Activated CD4-positive, alpha-beta memory T cell treated with anti-CD3 and anti-CD28 coated beads for 36 hours (primary cell): ENCODE measurements around the gene BRSK2. TPM values are rescaled to one million over a fixed set of nuclear protein-coding genes. Genes with fewer than 3 reads are reported as not detected.

Source experiments
- CTCF ChIA-PET: fragments of 350-600 bp; sonication (Branson Sonifier 250); formaldehyde crosslinking; loops from one replicate; lab custom pipeline; 2021; ENCODE audit warnings: antibody characterized with exemption, inconsistent platforms; lab: Charles Lee
- POLR2A ChIA-PET: fragments of 350-600 bp; sonication (Branson Sonifier 250); formaldehyde crosslinking; loops from one replicate; lab custom pipeline; 2021; ENCODE audit warnings: antibody characterized with exemption; lab: Charles Lee
- DNase-seq: peaks from one replicate; pipeline ENCODE4 v3.0.0-alpha.2; 2020
- H3K27ac Mint-ChIP-seq: one replicate; pipeline ENCODE4 v1.8.0; 2021; ENCODE audit warnings: mixed read lengths
- H3K27me3 Mint-ChIP-seq: one replicate; pipeline ENCODE4 v1.8.0; 2021; ENCODE audit warnings: mixed read lengths
- H3K36me3 Mint-ChIP-seq: one replicate; pipeline ENCODE4 v1.8.0; 2021; ENCODE audit warnings: mixed read lengths
- H3K4me1 Mint-ChIP-seq: one replicate; pipeline ENCODE4 v1.8.0; 2021; ENCODE audit warnings: low read depth, mixed read lengths
- H3K4me3 Mint-ChIP-seq: one replicate; pipeline ENCODE4 v1.8.0; 2021; ENCODE audit warnings: mild to moderate bottlenecking, mixed read lengths
- H3K9me3 Mint-ChIP-seq: one replicate; pipeline ENCODE4 v1.8.0; 2021; ENCODE audit warnings: mixed read lengths
- intact Hi-C: fragments of 100-400 bp; cut with micrococcal nuclease; formaldehyde crosslinking; loops from one replicate; pipeline ENCODE4 v1.15.1; 2023
- total RNA-seq, 2 experiments: library from RNA; stranded (reverse); gene quantifications; one replicate each; pipeline ENCODE4 v1.2.3, GENCODE V29; 2021

BRSK2 gene
- total RNA-seq, 2 experiments from 2014 or later = 0.46 to 0.64 TPM

DNA sequence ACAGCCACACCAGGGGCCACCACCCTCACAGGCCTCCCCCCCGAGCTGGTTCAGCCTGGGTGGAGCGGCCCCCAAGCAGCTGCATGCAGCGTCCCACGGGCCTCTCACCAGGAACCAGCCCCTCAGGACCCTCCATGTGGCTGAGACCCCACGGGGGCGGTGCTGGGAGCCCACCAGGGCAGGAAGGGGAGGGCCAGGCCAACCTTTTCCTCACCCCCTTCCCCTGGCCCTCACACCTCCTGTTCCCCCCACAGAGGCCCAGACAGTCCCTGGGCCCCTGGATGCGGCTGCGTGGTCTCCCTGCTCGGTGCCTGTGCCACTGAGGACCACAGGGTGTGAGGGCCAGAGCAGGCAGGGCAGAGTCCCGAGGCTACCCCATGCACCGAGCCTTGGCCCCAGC is 50.3 kb downstream of the BRSK2 start:
- no peak for DNase-seq
- no peaks in the 10 kb centered on the region for H3K4me1 Mint-ChIP-seq
- no peak overlapping the region for H3K4me3 Mint-ChIP-seq
- intact Hi-C loops = no loop called here
- peaks cover 2% of the 10 kb centered on the region for H3K27me3 Mint-ChIP-seq
- H3K9me3 Mint-ChIP-seq = no peaks in the 10 kb centered on the region
- CTCF ChIA-PET = no interaction called here
- POLR2A ChIA-PET = no interaction called here
- H3K27ac Mint-ChIP-seq = no peak overlapping the region
- H3K36me3 Mint-ChIP-seq = no peaks in the 10 kb centered on the region

DNA sequence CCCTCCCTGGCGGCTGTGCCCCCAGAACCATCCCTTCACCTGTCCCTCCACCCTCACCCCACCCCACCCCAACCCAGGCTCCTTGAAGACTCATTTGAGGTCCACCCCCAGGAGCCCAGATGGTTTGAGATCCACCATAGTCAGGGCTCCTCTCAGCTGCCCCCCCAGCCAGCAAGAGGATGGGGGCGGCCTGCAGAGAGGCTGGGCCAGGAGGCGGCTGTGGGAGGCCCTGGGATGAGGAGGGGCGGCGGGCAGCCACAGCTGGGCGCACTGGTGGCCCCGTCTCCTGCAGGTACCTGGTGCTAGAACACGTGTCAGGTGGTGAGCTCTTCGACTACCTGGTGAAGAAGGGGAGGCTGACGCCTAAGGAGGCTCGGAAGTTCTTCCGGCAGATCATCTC is 50.8 kb downstream of the BRSK2 start:
- H3K9me3 Mint-ChIP-seq = no peaks in the 10 kb centered on the region
- no peak overlapping the region for H3K4me3 Mint-ChIP-seq
- intact Hi-C loops = no loop called here
- H3K36me3 Mint-ChIP-seq = no peaks in the 10 kb centered on the region
- CTCF ChIA-PET = interaction anchor here (0.6 kb wide), 1 partner anchor 298 kb away, joined by 3 read pairs; no protein-coding TSS in a partner anchor
- H3K27ac Mint-ChIP-seq = no peak overlapping the region
- no peaks in the 10 kb centered on the region for H3K4me1 Mint-ChIP-seq
- DNase-seq = no peak
- POLR2A ChIA-PET = no interaction called here
- H3K27me3 Mint-ChIP-seq = peaks cover 2% of the 10 kb centered on the region

DNA sequence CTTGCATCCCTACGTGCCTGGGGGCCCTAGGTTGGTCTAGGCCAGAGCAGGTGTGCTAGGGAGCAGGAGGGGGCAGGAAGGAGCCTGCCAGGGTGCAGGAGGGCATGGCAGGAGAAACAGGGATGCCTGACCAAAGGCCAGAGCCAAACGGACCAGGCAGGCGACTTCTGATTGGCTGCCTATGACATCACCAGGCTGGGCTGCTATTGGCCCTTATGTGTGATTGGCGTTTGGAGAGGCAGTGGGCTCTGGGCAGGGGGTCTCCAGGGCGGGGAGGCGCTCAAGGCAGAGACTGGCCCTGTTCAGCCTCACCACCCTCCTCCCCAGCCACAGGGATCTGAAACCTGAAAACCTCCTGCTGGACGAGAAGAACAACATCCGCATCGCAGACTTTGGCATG is 52.4 kb downstream of the BRSK2 start:
- intact Hi-C loops = no loop called here
- ChIA-PET CTCF (no interaction called here), POLR2A (no interaction called here)
- H3K9me3 Mint-ChIP-seq = no peaks in the 10 kb centered on the region
- no peaks in the 10 kb centered on the region for H3K4me1 Mint-ChIP-seq
- H3K4me3 Mint-ChIP-seq = no peak overlapping the region
- no peak for DNase-seq
- H3K27ac Mint-ChIP-seq = no peak overlapping the region
- H3K27me3 Mint-ChIP-seq = peaks cover 2% of the 10 kb centered on the region
- H3K36me3 Mint-ChIP-seq = no peaks in the 10 kb centered on the region

DNA sequence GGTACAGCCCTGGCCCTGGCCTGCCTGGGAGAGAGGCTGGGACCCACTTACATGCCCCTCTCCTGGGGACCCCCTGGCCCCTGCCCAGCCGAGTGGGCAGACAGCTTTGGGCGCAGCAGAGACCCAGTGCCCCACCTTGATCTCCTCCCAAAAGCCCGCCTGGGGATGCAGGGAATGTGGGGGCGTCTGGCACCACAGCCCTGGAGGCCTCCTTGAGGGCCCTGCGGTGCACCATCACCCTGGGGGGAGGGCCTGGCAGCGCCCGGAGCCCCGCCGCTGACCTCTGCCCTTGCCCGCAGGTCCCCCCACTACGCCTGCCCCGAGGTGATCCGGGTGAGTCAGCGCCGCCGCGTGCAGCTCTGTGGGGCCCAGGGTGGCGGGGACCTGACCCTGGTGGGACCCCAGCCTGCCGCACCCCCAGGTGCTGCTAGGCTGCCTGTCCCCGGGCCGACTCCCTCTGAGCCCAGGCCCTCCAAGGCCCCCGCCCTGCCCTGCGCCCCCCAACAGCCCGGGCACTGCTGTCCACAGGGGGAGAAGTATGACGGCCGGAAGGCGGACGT is 53.2 kb downstream of the BRSK2 start:
- no peak for DNase-seq
- CTCF ChIA-PET = no interaction called here
- peaks cover 2% of the 10 kb centered on the region for H3K27me3 Mint-ChIP-seq
- POLR2A ChIA-PET = no interaction called here
- H3K4me1 Mint-ChIP-seq = no peaks in the 10 kb centered on the region
- no peaks in the 10 kb centered on the region for H3K36me3 Mint-ChIP-seq
- intact Hi-C loops = no loop called here
- no peaks in the 10 kb centered on the region for H3K9me3 Mint-ChIP-seq
- H3K27ac Mint-ChIP-seq = no peak overlapping the region
- H3K4me3 Mint-ChIP-seq = no peak overlapping the region

DNA sequence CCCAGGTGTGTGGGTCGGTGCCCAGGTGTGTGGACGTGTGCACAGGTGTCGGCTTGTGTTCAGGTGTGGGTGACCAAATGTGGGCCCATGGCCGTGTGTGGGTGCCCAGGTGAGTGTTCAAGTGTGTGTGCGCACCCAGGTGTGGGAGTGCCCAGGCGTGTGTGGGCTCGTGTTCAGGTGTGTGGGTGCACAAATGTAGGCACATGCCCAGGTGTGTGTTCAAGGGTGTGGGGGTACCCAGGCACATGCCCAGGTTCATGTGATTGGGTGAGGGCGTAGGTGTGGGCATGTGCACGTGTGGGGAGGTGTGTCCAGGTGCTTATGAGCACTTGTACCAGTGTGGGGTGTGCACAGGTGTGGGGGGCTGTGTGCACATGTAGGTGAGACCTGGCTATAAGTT is 54.0 kb downstream of the BRSK2 start:
- ChIA-PET CTCF (no interaction called here), POLR2A (no interaction called here)
- H3K27me3 Mint-ChIP-seq = peaks cover 2% of the 10 kb centered on the region
- no peaks in the 10 kb centered on the region for H3K36me3 Mint-ChIP-seq
- H3K27ac Mint-ChIP-seq = no peak overlapping the region
- intact Hi-C loops = no loop called here
- no peaks in the 10 kb centered on the region for H3K4me1 Mint-ChIP-seq
- H3K4me3 Mint-ChIP-seq = no peak overlapping the region
- no peaks in the 10 kb centered on the region for H3K9me3 Mint-ChIP-seq
- no peak for DNase-seq

DNA sequence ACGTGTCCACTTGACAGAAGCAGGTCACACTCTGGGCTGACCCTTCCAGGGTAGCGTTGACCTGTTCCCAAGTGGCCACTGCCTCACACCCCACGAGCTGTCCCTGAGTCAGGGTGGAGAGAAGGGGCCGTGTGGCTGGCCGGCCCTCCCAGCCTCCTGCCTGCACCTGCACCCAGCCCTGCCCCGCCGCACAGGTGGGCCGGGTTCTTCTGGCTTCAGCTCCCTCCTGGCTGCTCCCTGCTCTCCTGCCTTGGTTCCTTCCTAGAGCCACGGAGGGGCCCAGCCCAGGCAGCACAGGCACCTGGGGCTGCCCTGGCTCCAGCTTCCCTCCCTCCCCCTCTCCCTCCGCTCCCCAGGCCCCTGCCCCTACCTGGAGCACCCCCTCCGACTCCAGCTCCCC is 54.6 kb downstream of the BRSK2 start:
- no peak overlapping the region for H3K27ac Mint-ChIP-seq

DNA sequence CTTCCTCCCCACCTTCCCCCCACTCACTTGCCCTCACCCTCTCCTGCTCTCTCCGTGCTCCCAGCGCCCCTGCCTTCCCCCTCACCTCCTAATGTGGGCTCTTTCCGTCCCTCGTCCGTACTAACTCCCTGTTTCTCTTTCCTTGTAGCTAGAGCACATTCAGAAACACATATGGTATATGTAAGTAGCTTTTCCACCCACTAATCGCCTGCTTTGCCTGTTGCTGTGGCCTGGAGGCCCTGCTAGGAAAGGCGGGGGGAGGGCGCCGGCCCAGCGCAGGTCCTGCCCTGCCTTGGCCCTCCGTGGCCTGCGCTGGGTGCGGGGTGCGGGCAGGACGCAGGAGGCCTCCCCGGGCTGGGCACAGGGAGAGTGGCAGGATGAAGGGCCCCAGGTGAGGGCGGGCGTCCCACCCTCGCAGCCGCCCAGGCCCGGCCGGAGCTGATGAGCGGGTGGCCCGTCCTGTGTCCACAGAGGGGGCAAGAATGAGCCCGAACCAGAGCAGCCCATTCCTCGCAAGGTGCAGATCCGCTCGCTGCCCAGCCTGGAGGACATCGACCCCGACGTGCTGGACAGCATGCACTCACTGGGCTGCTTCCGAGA is 55.2 kb downstream of the BRSK2 start:
- no peaks in the 10 kb centered on the region for H3K4me1 Mint-ChIP-seq
- H3K27ac Mint-ChIP-seq = no peak overlapping the region
- no peaks in the 10 kb centered on the region for H3K27me3 Mint-ChIP-seq
- no peaks in the 10 kb centered on the region for H3K36me3 Mint-ChIP-seq
- POLR2A ChIA-PET = no interaction called here
- no peak overlapping the region for H3K4me3 Mint-ChIP-seq
- CTCF ChIA-PET = no interaction called here
- no peaks in the 10 kb centered on the region for H3K9me3 Mint-ChIP-seq
- intact Hi-C loops = no loop called here
- no peak for DNase-seq

More for the DNA sequence above, 54.6 kb downstream of the BRSK2 start:
- Mint-ChIP-seq H3K36me3 (no peaks in the 10 kb centered on the region), H3K9me3 (no peaks in the 10 kb centered on the region), H3K4me3 (no peak overlapping the region), H3K27me3 (peaks cover 2% of the 10 kb centered on the region), H3K4me1 (no peaks in the 10 kb centered on the region)
- intact Hi-C loops = no loop called here
- POLR2A ChIA-PET = no interaction called here
- CTCF ChIA-PET = no interaction called here
- no peak for DNase-seq

DNA sequence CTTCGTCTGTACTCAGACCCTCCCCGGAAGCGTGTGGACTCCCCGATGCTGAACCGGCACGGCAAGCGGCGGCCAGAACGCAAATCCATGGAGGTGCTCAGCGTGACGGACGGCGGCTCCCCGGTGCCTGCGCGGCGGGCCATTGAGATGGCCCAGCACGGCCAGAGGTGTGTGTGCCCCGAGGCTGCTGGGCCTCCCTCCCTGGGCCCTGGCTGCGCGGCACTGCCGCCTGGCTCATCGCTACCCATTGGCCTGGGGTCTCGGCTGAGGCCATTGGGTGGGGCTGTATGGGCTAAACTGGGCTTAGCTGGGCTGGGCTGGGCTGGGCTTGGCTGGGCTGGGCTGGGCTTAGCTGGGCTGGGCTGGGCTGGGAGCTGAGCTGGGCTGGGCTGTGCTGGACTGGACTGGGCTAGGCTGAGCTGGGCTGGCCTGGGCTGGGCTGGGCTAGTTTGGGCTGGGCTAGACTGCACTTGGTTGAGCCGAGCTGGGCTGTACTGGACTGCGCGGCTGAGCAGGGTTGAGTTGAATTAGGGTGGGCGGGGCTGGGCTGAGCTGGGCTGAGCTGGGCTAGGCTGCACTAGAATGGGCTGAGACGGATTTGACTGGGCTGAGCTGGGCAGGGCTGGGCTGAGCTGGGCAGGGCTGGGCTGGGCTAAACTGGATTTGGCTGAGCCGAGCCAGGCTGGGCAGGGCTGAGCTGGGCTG is 56.2 kb downstream of the BRSK2 start:
- CTCF ChIA-PET = no interaction called here
- H3K4me1 Mint-ChIP-seq = no peaks in the 10 kb centered on the region
- H3K27ac Mint-ChIP-seq = no peak overlapping the region
- no peak for DNase-seq
- no peak overlapping the region for H3K4me3 Mint-ChIP-seq
- H3K36me3 Mint-ChIP-seq = no peaks in the 10 kb centered on the region
- no peaks in the 10 kb centered on the region for H3K27me3 Mint-ChIP-seq
- no peaks in the 10 kb centered on the region for H3K9me3 Mint-ChIP-seq
- intact Hi-C loops = no loop called here
- POLR2A ChIA-PET = no interaction called here

DNA sequence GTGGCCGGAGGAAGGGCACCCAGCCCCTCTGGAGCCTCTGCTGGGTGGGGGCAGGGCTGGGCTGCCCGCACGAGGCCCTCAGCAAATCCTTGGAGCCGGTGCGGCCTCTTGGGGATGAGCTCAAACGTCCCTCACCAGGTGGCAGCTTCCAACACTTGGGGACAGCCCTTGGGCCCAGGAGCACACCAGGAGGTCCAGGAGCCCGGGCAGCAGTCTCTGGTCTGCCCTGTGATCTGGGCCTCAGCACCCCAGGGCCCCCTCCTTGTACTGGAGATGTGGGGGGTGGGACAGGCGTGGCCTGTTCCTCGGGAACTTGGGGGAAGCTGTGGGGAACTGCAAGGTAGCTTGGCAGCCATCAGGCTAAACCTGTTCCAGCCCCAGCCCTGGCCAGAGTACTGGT is 56.9 kb downstream of the BRSK2 start:
- no peak overlapping the region for H3K4me3 Mint-ChIP-seq
- no peaks in the 10 kb centered on the region for H3K9me3 Mint-ChIP-seq
- H3K4me1 Mint-ChIP-seq = no peaks in the 10 kb centered on the region
- CTCF ChIA-PET = no interaction called here
- H3K36me3 Mint-ChIP-seq = no peaks in the 10 kb centered on the region
- DNase-seq = no peak
- intact Hi-C loops = no loop called here
- no peaks in the 10 kb centered on the region for H3K27me3 Mint-ChIP-seq
- POLR2A ChIA-PET = no interaction called here
- no peak overlapping the region for H3K27ac Mint-ChIP-seq

DNA sequence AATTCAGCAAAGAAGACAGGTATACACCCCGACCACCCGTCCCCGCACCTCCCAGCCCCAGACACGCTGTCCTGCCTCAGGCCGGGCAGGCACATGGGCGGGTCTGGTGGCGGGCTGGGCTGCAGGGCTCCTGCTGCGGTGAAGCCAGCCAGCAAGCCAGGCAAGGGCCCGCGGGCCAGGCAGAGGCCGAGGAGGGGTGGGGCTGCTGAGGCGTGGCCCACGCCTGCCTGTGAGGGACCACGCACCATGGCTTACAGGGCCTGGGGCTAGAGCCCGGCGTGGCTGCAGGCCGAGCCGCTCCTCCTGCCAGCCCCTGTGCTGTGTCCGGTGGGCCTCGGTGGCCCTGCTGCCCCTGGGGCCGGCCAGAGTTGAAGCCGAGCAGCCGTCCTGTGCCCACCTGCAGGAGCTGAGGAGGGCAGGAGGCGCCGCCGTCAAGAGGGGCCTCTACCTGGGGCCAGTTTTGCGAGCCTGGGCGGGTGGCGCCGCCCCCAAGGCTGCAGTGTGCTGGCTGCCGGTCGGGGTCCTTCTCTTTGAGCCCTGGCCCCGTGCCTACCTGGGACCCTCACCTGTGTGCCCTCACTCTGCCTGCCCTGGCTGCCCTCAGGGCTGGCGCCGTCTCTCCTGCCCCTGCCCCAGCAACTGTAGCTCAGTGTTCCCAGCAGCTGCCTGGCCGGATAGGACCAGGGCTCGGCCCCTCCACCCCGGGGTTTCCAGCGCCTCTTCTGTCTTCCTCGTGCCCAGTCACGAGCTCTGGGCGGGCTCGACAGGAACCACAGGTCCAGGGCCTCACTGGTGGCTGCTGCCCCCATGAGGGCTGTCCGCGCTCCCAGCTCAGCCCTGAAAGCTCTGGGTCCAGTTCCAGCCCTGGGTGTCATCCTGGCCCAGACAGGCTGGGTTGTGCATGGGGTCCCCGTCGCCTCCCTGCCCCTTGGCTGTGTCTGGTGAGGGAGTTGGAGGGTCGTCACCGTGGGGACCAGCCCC is 58.4 kb downstream of the BRSK2 start:
- Mint-ChIP-seq H3K27ac (no peak overlapping the region), H3K36me3 (no peaks in the 10 kb centered on the region), H3K4me3 (no peak overlapping the region), H3K4me1 (no peaks in the 10 kb centered on the region), H3K27me3 (no peaks in the 10 kb centered on the region), H3K9me3 (no peaks in the 10 kb centered on the region)
- no peak for DNase-seq
- CTCF ChIA-PET = no interaction called here
- intact Hi-C loops = no loop called here
- POLR2A ChIA-PET = no interaction called here

DNA sequence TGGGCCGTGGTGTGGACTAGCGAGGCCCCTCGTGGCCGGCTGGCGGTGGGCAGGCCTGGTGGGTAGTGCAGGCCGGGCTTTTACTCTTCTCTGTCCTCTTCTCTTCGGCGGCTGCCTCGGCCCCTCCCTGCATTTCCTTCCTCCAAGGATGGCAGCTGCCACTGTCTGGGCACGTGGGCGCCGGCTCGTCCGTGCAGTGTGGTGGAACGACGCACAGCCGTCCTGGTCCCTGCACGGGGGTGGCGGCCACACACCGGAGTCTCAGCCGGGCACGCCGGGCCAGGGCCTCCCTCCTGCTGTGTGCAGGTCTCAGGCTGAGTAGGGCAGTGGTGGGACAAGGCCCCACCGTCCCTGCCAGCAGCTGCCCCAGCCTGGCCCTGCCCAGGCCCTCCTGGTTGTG is 59.1 kb downstream of the BRSK2 start:
- ChIA-PET POLR2A (no interaction called here), CTCF (no interaction called here)
- Mint-ChIP-seq H3K27me3 (no peaks in the 10 kb centered on the region), H3K9me3 (no peaks in the 10 kb centered on the region), H3K36me3 (no peaks in the 10 kb centered on the region), H3K4me3 (no peak overlapping the region), H3K27ac (no peak overlapping the region), H3K4me1 (no peaks in the 10 kb centered on the region)
- intact Hi-C loops = no loop called here
- DNase-seq = no peak

DNA sequence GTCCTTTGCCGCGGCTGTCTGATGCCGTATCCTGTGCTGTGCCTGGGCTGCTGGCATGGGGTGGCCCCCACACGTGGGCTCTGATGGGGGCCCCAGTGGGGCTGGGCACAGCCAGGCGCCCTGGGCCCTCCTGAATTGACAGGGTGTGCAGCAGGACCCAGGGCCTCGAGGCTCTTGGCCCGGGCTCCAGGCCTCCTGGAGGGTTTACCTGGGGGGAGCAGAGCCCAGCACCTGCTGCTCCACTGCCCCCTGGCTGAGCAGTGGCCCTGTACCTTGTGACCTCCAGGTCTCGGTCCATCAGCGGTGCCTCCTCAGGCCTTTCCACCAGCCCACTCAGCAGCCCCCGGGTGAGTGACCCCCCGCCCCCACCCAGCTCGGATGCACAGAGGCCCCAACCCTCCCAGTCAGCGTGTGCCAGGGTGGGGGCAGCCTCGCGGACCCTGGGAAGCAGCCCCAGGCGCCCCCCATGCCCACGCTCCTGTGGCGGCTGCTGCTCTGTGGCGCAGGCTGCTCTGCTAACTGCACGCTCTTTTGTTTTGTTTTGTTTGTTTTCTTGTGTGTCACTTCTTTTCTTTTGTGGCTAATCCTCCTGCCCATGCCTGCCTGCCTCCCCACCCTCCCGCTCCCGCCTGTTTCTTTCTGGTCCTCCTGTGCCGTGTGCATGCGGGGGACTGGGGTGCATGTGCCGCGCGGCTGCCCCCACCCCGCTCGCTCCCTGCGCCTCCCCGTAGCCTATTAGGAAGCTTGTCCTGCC is 59.9 kb downstream of the BRSK2 start:
- H3K27me3 Mint-ChIP-seq = no peaks in the 10 kb centered on the region
- H3K4me1 Mint-ChIP-seq = no peaks in the 10 kb centered on the region
- no peaks in the 10 kb centered on the region for H3K36me3 Mint-ChIP-seq
- no peak overlapping the region for H3K27ac Mint-ChIP-seq
- CTCF ChIA-PET = no interaction called here
- H3K4me3 Mint-ChIP-seq = no peak overlapping the region
- H3K9me3 Mint-ChIP-seq = no peaks in the 10 kb centered on the region
- intact Hi-C loops = no loop called here
- no peak for DNase-seq
- POLR2A ChIA-PET = no interaction called here
